WERI-Rb-1 (cell line): Measurements from ENCODE around the gene TWF2.
A peak's percentile ranks its signal among the peaks of the same experiment; 100 is the strongest.

Experiments used
- DNase-seq: peaks from one replicate; pipeline ENCODE4 v3.0.0-alpha.2; 2020
- H3K27ac ChIP-seq: fragments of 250-450 bp; sonication (Bioruptor Pico); 2 replicates; pipeline ENCODE4 v1.5.1; 2020; ENCODE audit warnings: mild to moderate bottlenecking, moderate library complexity
- H3K27me3 ChIP-seq: fragments of 250-450 bp; sonication (Bioruptor Pico); 2 replicates; pipeline ENCODE4 v1.5.1; 2021; ENCODE audit warnings: mild to moderate bottlenecking, low read depth, moderate library complexity; ENCODE audit not compliant: insufficient read depth, severe bottlenecking
- H3K36me3 ChIP-seq: fragments of 250-450 bp; sonication (Bioruptor Pico); 2 replicates; pipeline ENCODE4 v1.5.1; 2020; ENCODE audit warnings: mild to moderate bottlenecking, moderate library complexity
- H3K4me3 ChIP-seq: 2 replicates; pipeline ENCODE4 v1.5.1; 2011; ENCODE audit warnings: low read depth, mild to moderate bottlenecking, control low read depth, low read length
- H3K9me3 ChIP-seq: fragments of 250-450 bp; sonication (Bioruptor Pico); 2 replicates; pipeline ENCODE4 v1.5.1; 2021; ENCODE audit warnings: mild to moderate bottlenecking, moderate library complexity; ENCODE audit not compliant: severe bottlenecking
- CTCF ChIP-seq: IDR thresholded peaks from 2 replicates; pipeline ENCODE4 v1.5.1; 2011; ENCODE audit warnings: low read depth, mild to moderate bottlenecking, control low read depth, inconsistent platforms, low read length

The TWF2 gene

DNA sequence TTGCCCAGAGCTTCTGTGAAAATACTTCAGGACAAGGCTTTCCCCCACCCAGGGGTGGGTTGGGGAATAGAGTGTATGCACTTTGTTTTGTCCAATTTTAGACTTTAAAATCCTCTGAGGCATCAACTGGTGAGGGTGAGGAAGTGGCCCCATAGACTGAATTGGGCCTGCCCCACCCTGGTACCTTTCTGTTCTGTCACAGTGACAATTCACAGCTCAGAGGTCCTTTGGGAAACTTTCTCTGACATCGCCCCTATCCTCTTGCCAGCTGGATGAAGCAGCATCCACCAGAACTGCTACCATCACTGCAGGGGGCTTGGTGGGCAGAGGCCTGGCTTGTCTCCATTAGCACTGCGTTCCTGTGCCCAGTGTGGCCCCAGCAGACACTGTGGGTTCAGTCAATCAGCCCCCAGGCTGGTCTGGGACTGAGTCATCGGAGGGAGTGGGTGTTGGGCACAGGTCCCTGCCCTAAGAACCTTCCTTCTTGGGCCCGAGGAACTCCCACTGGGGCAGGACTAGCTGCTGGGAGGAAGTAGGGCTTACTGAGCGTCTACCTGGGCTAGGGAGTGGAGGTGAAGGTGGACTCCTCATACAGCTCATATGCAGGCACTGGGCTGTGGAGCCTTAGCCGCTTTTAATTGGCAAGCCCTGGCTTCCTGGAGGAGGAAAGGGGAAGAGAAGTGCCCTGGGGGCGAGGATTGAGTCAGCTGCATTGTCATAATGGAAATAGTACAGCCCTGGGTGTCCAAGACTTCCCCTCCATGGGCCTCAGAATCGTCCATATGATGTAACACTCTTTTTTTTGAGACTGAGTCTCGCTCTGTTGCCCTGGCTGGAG, 5.1 kb upstream of the TWF2 start:
- no peak for DNase-seq
- Histone ChIP-seq H3K27me3 (no peaks in the 10 kb centered on the region), H3K27ac (no peak overlapping the region), H3K4me3 (no peak overlapping the region), H3K36me3 (no peaks in the 10 kb centered on the region), H3K9me3 (no peaks in the 10 kb centered on the region)
- no peak for TF ChIP-seq CTCF

GRCh38 chr3:52242039-52242438, 3.1 kb upstream of the TWF2 start:
- Histone ChIP-seq H3K27me3 (no peaks in the 10 kb centered on the region), H3K27ac (peak overlapping the region; percentile 49), H3K36me3 (no peaks in the 10 kb centered on the region), H3K4me3 (no peak overlapping the region), H3K9me3 (no peaks in the 10 kb centered on the region)
- TF ChIP-seq CTCF = no peak
- DNase-seq = no peak

DNA sequence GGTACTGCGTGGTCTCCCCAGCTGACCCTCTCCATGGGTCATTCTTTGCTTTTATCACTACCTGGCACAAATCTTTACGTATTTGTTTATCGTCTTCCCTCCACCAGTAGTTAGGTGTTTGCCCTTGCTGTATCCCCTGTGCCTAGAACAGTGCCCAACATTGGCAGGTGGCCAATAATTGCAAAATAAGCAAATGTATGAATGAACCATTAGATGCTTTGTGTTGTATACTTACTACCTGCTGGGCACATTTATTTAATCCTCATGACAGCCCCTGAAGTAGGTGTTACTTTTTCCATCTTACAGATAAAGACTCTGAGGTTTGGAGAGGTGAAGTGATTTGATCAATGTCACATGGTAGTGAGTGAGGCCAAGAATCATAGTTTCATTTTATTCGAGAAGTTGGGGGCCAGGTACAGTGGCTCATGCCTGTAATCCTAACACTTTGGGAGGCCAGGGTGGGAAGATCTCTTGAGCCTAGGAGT, 2.0 kb upstream of the TWF2 start:
- Histone ChIP-seq H3K27ac (peak overlapping the region; percentile 92), H3K9me3 (no peaks in the 10 kb centered on the region), H3K4me3 (no peak overlapping the region), H3K27me3 (no peaks in the 10 kb centered on the region), H3K36me3 (no peaks in the 10 kb centered on the region)
- no peak for DNase-seq
- TF ChIP-seq CTCF = no peak

GRCh38 chr3:52240059-52240885, 1.3 kb upstream of the TWF2 start:
- Histone ChIP-seq H3K4me3 (peak overlapping the region; percentile 66), H3K27me3 (no peaks in the 10 kb centered on the region), H3K36me3 (no peaks in the 10 kb centered on the region), H3K9me3 (no peaks in the 10 kb centered on the region), H3K27ac (peak overlapping the region; percentile 92)
- TF ChIP-seq CTCF = no peak
- DNase-seq = peak; percentile 92

- Histone ChIP-seq H3K27me3 (no peaks in the 10 kb centered on the region), H3K9me3 (no peaks in the 10 kb centered on the region), H3K36me3 (no peaks in the 10 kb centered on the region), H3K27ac (peak overlapping the region; percentile 92), H3K4me3 (peak overlapping the region; percentile 66)
- no peak for TF ChIP-seq CTCF
- no peak for DNase-seq
These were observed 681 bp downstream of the TWF2 start for GRCh38 chr3:52238193-52238760.
